Thymus (tissue), 11 donors: ENCODE measurements around the gene PTCHD4. TPM values are rescaled to one million over a fixed set of nuclear protein-coding genes. Genes with fewer than 3 reads are reported as not detected.

ENCODE experiments used
- DNase-seq, 9 donors: peaks; one replicate each; pipeline ENCODE4 v3.0.0-alpha.2; 2013; ENCODE audit warnings: low spot score in 9 of 9, low read depth in 6 of 9, missing footprints in 1 of 9
- H3K27ac ChIP-seq, 2 donors: one replicate each; pipeline ENCODE4 v1.5.1; 2013; ENCODE audit warnings: control low read depth in 1 of 2, low read depth in 1 of 2, low read length in 1 of 2, mild to moderate bottlenecking in 1 of 2, moderate library complexity in 1 of 2
- H3K27me3 ChIP-seq, 2 donors: one replicate each; pipeline ENCODE4 v1.5.1; 2013; ENCODE audit warnings: low read length in 1 of 2; ENCODE audit not compliant: control insufficient read depth in 2 of 2, insufficient read depth in 1 of 2
- H3K36me3 ChIP-seq, 2 donors: one replicate each; pipeline ENCODE4 v1.5.1; 2013; ENCODE audit warnings: low read length in 1 of 2, mild to moderate bottlenecking in 1 of 2, moderate library complexity in 1 of 2; ENCODE audit not compliant: control insufficient read depth in 2 of 2, insufficient read depth in 2 of 2
- H3K4me1 ChIP-seq, 2 donors: one replicate each; pipeline ENCODE4 v1.5.1; 2013; ENCODE audit warnings: low read length in 2 of 2; ENCODE audit not compliant: control insufficient read depth in 2 of 2, insufficient read depth in 2 of 2
- H3K4me3 ChIP-seq, 2 donors: one replicate each; pipeline ENCODE4 v1.5.1; 2013; ENCODE audit warnings: low read length in 2 of 2, control low read depth in 1 of 2, mild to moderate bottlenecking in 1 of 2
- H3K9me3 ChIP-seq, 2 donors: one replicate each; pipeline ENCODE4 v1.5.1; 2013; ENCODE audit warnings: low read length in 1 of 2, mild to moderate bottlenecking in 1 of 2; ENCODE audit not compliant: control insufficient read depth in 2 of 2, insufficient read depth in 1 of 2
- WGBS: extraction: QIAGEN DNeasy Blood & Tissue Kit; methylation state at CpG from one replicate; pipeline ENCODE4 v1.1.7; 2013; 5-methylcytosine and 5-hydroxymethylcytosine counted together
- polyA plus RNA-seq: library from polyadenylated mRNA; stranded (reverse); fragments of 200-250 nt; gene quantifications from one replicate; pipeline ENCODE4 v1.2.3, GENCODE V29; 2013
- total RNA-seq: library from RNA; stranded (reverse); fragments of 120-200 nt; gene quantifications from one replicate; pipeline ENCODE4 v1.2.4, GENCODE V29; 2013
- donor health status: healthy.

The PTCHD4 gene
- total and polyA plus RNA-seq, 2 donors = 0.07 to 0.09 TPM

GRCh38 chr6:48068278-48069251, 42.4 kb downstream of the PTCHD4 start:
- peaks cover 12 to 27% of the 10 kb centered on the region in 2 donors for H3K27me3 ChIP-seq
- H3K4me1 ChIP-seq = peaks cover 0 to 3% of the 10 kb centered on the region in 2 donors
- no peak overlapping the region for H3K4me3 ChIP-seq
- no peak overlapping the region for H3K27ac ChIP-seq
- H3K36me3 ChIP-seq = no peaks in the 10 kb centered on the region
- peak in 1 of 9 donors; percentile 23 for DNase-seq
- H3K9me3 ChIP-seq = peaks cover 0 to 1% of the 10 kb centered on the region in 2 donors
- 6% methylated on average over 64 of the region's 64 CpGs for WGBS

- DNase-seq = no peak
- Histone ChIP-seq H3K4me1 (peaks cover 0 to 3% of the 10 kb centered on the region in 2 donors), H3K27ac (no peak overlapping the region), H3K27me3 (peaks cover 12 to 27% of the 10 kb centered on the region in 2 donors), H3K9me3 (peaks cover 0 to 1% of the 10 kb centered on the region in 2 donors), H3K36me3 (no peaks in the 10 kb centered on the region), H3K4me3 (no peak overlapping the region)
- WGBS = 44% methylated on average over 4 of the region's 4 CpGs
Observed at GRCh38 chr6:48067886-48068277, 43.1 kb downstream of the PTCHD4 start.

- no peaks in the 10 kb centered on the region for H3K36me3 ChIP-seq
- H3K4me3 ChIP-seq = no peak overlapping the region
- 92% methylated on average over 3 of the region's 3 CpGs for WGBS
- peaks cover 12 to 27% of the 10 kb centered on the region in 2 donors for H3K27me3 ChIP-seq
- DNase-seq = no peak
- peaks cover 0 to 3% of the 10 kb centered on the region in 2 donors for H3K4me1 ChIP-seq
- no peak overlapping the region for H3K27ac ChIP-seq
- peaks cover 0 to 1% of the 10 kb centered on the region in 2 donors for H3K9me3 ChIP-seq
Observed at GRCh38 chr6:48067148-48067712, 43.8 kb downstream of the PTCHD4 start.

GRCh38 chr6:48061265-48061990, 49.6 kb downstream of the PTCHD4 start:
- no peak overlapping the region for H3K27ac ChIP-seq
- no peaks in the 10 kb centered on the region for H3K36me3 ChIP-seq
- H3K27me3 ChIP-seq = no peaks in the 10 kb centered on the region
- no peak overlapping the region for H3K4me3 ChIP-seq
- H3K4me1 ChIP-seq = no peaks in the 10 kb centered on the region
- WGBS = 94% methylated on average over 3 of the region's 3 CpGs
- H3K9me3 ChIP-seq = peaks cover 0 to 3% of the 10 kb centered on the region in 2 donors
- no peak for DNase-seq
